OCI-LY1 (cell line): ENCODE measurements around the gene RAB36.

ENCODE experiments used
- H2AFZ ChIP-seq: fragments of 200-600 bp; sonication (generic), shearing (Covaris generic); 2 replicates; pipeline ENCODE4 v1.6.0; 2014; ENCODE audit warnings: antibody characterized with exemption, mild to moderate bottlenecking, low read length
- H3F3A ChIP-seq: fragments of 200-600 bp; sonication (generic), shearing (Covaris generic); 2 replicates; pipeline ENCODE4 v1.6.0; 2014; ENCODE audit warnings: mild to moderate bottlenecking, antibody characterized with exemption, low read length, moderate library complexity; ENCODE audit not compliant: insufficient read depth
- H3K27ac ChIP-seq: fragments of 200-600 bp; sonication (generic); 2 replicates; pipeline ENCODE4 v1.5.1; 2014; ENCODE audit warnings: low read length, mixed run types, mild to moderate bottlenecking, low read depth; ENCODE audit not compliant: poor library complexity, severe bottlenecking
- H3K27me3 ChIP-seq: fragments of 200-600 bp; sonication (generic); 2 replicates; pipeline ENCODE4 v1.6.0; 2014; ENCODE audit warnings: antibody characterized with exemption, mild to moderate bottlenecking, low read length, moderate library complexity; ENCODE audit not compliant: insufficient read depth
- H3K36me3 ChIP-seq: fragments of 200-600 bp; sonication (generic); 2 replicates; pipeline ENCODE4 v1.6.1; 2014; ENCODE audit warnings: mild to moderate bottlenecking, antibody characterized with exemption, low read length, moderate library complexity, mixed read lengths; ENCODE audit not compliant: insufficient read depth
- H3K4me1 ChIP-seq: fragments of 200-600 bp; sonication (generic); 2 replicates; pipeline ENCODE4 v1.5.1; 2014; ENCODE audit warnings: mild to moderate bottlenecking, low read length, moderate library complexity; ENCODE audit not compliant: insufficient read depth, severe bottlenecking
- H3K4me2 ChIP-seq: fragments of 200-600 bp; sonication (generic), shearing (Covaris generic); 2 replicates; pipeline ENCODE4 v1.6.1; 2014; ENCODE audit warnings: low read length
- H3K4me3 ChIP-seq: fragments of 200-600 bp; sonication (generic); 2 replicates; pipeline ENCODE4 v1.5.1; 2014; ENCODE audit warnings: low read length, low read depth, mild to moderate bottlenecking, mixed read lengths; ENCODE audit not compliant: poor library complexity, severe bottlenecking
- H3K79me2 ChIP-seq: fragments of 200-600 bp; shearing (Covaris generic); 2 replicates; pipeline ENCODE4 v1.6.1; 2016; ENCODE audit warnings: mixed run types, low read length, mixed read lengths; ENCODE audit not compliant: insufficient read depth
- H3K9ac ChIP-seq: fragments of 200-600 bp; sonication (generic), shearing (Covaris generic); 2 replicates; pipeline ENCODE4 v1.6.1; 2014; ENCODE audit warnings: mild to moderate bottlenecking, low read length, mixed read lengths
- H3K9me2 ChIP-seq: fragments of 200-600 bp; sonication (generic), shearing (Covaris generic); 2 replicates; pipeline ENCODE4 v1.6.1; 2014; ENCODE audit warnings: low read depth, mild to moderate bottlenecking, low read length, mixed read lengths
- H3K9me3 ChIP-seq: fragments of 200-600 bp; shearing (Covaris generic); 2 replicates; pipeline ENCODE4 v1.6.1; 2014; ENCODE audit warnings: low read length, mixed read lengths
- H4K20me1 ChIP-seq: fragments of 200-600 bp; sonication (generic), shearing (Covaris generic); 2 replicates; pipeline ENCODE4 v1.6.0; 2016; ENCODE audit warnings: mild to moderate bottlenecking, low read length; ENCODE audit not compliant: insufficient read depth
- EZH2 ChIP-seq: fragments of 200-600 bp; sonication (generic), shearing (Covaris generic); IDR thresholded peaks from 2 replicates; pipeline ENCODE4 v1.8.0; 2017; ENCODE audit warnings: borderline replicate concordance, mixed run types, mild to moderate bottlenecking, antibody characterized with exemption, low read length, moderate library complexity, mixed read lengths
- TF ChIP-seq, protein P1 (sequence below): fragments of 200-600 bp; sonication (generic), shearing (Covaris generic); IDR thresholded peaks from 2 replicates; pipeline ENCODE4 v1.5.1; 2017; ENCODE audit warnings: mild to moderate bottlenecking, antibody characterized with exemption, low read length, moderate library complexity, mixed read lengths

Gene RAB36

DNA sequence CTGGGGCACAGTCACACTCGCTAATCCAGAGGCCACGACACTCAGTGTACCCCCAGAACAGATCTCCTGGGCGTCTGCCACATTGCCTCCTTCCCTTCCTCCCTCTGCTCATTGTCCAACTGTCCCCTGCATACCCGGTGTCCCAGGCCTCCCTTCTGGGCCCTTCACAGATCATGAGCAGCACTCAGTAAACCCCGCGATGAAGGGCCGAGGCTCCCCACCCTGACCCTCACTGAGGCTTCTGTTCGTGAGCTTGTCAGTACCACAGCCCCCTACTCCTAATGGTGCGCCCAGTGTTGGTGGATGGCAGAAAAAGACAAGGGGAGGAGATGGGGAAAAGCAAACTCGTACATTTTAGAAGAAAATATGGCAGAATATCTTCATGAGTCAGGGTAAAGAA is 16.1 kb upstream of the RAB36 start:
- Histone ChIP-seq H3K9me3 (no peaks in the 10 kb centered on the region), H3K27ac (no peak overlapping the region), H2AFZ (no peak overlapping the region), H3K4me3 (no peak overlapping the region), H3K79me2 (no peaks in the 10 kb centered on the region), H4K20me1 (no peaks in the 10 kb centered on the region), H3K4me2 (no peak overlapping the region), H3K36me3 (no peaks in the 10 kb centered on the region), H3K9me2 (no peaks in the 10 kb centered on the region), H3F3A (no peaks in the 10 kb centered on the region), H3K27me3 (no peaks in the 10 kb centered on the region), H3K9ac (no peak overlapping the region), H3K4me1 (no peaks in the 10 kb centered on the region)
- TF ChIP-seq, protein P1, sequence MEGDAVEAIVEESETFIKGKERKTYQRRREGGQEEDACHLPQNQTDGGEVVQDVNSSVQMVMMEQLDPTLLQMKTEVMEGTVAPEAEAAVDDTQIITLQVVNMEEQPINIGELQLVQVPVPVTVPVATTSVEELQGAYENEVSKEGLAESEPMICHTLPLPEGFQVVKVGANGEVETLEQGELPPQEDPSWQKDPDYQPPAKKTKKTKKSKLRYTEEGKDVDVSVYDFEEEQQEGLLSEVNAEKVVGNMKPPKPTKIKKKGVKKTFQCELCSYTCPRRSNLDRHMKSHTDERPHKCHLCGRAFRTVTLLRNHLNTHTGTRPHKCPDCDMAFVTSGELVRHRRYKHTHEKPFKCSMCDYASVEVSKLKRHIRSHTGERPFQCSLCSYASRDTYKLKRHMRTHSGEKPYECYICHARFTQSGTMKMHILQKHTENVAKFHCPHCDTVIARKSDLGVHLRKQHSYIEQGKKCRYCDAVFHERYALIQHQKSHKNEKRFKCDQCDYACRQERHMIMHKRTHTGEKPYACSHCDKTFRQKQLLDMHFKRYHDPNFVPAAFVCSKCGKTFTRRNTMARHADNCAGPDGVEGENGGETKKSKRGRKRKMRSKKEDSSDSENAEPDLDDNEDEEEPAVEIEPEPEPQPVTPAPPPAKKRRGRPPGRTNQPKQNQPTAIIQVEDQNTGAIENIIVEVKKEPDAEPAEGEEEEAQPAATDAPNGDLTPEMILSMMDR, result no peak
- TF ChIP-seq EZH2, result no peak

DNA sequence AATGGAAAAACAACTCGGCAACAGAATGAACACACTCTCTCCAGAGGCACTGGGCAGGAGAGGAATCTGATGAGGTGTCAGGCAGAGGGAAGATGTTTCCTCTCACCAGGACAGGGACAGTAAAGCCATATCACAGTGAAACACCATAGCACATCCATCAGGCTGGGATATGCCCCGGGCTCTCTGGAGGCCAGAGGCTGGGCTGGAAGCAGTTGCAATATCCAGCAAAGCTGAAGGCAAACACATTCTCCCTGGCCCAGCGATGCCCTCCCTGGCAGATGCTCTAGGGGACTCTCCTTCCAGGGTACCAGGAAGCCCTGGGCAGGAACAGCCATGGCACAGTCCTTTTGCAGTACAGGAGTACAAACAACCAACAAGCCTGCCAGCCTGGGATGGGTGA is 14.6 kb upstream of the RAB36 start:
- Histone ChIP-seq H2AFZ (no peak overlapping the region), H3K4me2 (no peak overlapping the region), H3K27ac (no peak overlapping the region), H3K9ac (no peak overlapping the region), H3K4me1 (no peaks in the 10 kb centered on the region), H3F3A (no peaks in the 10 kb centered on the region), H3K79me2 (no peaks in the 10 kb centered on the region), H3K27me3 (no peaks in the 10 kb centered on the region), H4K20me1 (no peaks in the 10 kb centered on the region), H3K9me3 (no peaks in the 10 kb centered on the region), H3K4me3 (no peak overlapping the region), H3K36me3 (no peaks in the 10 kb centered on the region), H3K9me2 (no peaks in the 10 kb centered on the region)
- TF ChIP-seq, protein P1, result no peak
- TF ChIP-seq EZH2, result no peak

DNA sequence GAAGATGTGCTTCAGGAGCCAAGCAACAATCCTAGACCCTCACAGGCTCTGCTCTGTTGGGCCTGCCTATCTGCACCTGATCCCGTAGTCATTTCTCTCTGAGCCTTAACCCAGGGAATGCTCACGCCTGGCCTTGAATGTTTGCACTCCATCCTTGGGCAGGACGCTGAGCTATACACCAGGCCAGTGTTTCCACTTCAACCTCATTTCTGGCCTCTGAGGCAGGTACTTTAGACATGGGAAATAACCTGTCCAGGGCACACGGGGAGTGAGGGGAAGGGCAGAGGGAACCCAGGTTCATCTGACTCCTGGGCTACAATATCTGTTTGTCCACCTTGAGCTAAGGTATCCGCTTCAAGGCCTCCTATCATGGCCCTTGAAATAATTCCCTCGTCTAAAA is 13.3 kb upstream of the RAB36 start:
- Histone ChIP-seq H3K27me3 (no peaks in the 10 kb centered on the region), H3F3A (no peaks in the 10 kb centered on the region), H3K27ac (no peak overlapping the region), H4K20me1 (no peaks in the 10 kb centered on the region), H2AFZ (no peak overlapping the region), H3K9me3 (no peaks in the 10 kb centered on the region), H3K9me2 (no peaks in the 10 kb centered on the region), H3K79me2 (no peaks in the 10 kb centered on the region), H3K9ac (no peak overlapping the region), H3K4me1 (peaks cover 11% of the 10 kb centered on the region), H3K36me3 (no peaks in the 10 kb centered on the region), H3K4me2 (no peak overlapping the region), H3K4me3 (no peak overlapping the region)
- no peak for TF ChIP-seq EZH2
- TF ChIP-seq, protein P1, result no peak
